HG02938 (cell line): Measurements from ENCODE around the gene TMPRSS12.
"Not testable (repeated sequence)": the region's sequence is repeated elsewhere in the genome, so short reads cannot be mapped to it uniquely, and the experiment has no call there.

Source experiments
- ATAC-seq: cut with Tn5 transposase; IDR thresholded peaks from one replicate; pipeline ENCODE4 v1.9.1; 2021; ENCODE audit warnings: mild to moderate bottlenecking, moderate library complexity; ENCODE audit not compliant: unreplicated experiment

Gene TMPRSS12

GRCh38 chr12:50924439-50925341, 82.0 kb downstream of the TMPRSS12 start:
- ATAC-seq = peak; percentile 78

GRCh38 chr12:50925342-50925651, 82.6 kb downstream of the TMPRSS12 start:
- ATAC-seq = no peak

- ATAC-seq = no peak
Observed at GRCh38 chr12:50925920-50926319, 83.2 kb downstream of the TMPRSS12 start.

GRCh38 chr12:50926415-50926814, 83.7 kb downstream of the TMPRSS12 start:
- no peak for ATAC-seq

GRCh38 chr12:50926932-50927331, 84.2 kb downstream of the TMPRSS12 start:
- ATAC-seq = not testable (repeated sequence)

- no peak for ATAC-seq
Observed at GRCh38 chr12:50927356-50927755, 84.6 kb downstream of the TMPRSS12 start.

- no peak for ATAC-seq
Observed at GRCh38 chr12:50927766-50928224, 85.1 kb downstream of the TMPRSS12 start.

GRCh38 chr12:50928392-50928791, 85.7 kb downstream of the TMPRSS12 start:
- ATAC-seq = no peak

GRCh38 chr12:50929831-50930230, 87.1 kb downstream of the TMPRSS12 start:
- ATAC-seq = no peak

GRCh38 chr12:50930477-50930876, 87.8 kb downstream of the TMPRSS12 start:
- ATAC-seq = not testable (repeated sequence)

- no peak for ATAC-seq
Observed at GRCh38 chr12:50932787-50933280, 90.1 kb downstream of the TMPRSS12 start.

GRCh38 chr12:50933459-50934124, 90.9 kb downstream of the TMPRSS12 start:
- no peak for ATAC-seq

GRCh38 chr12:50934371-50934851, 91.7 kb downstream of the TMPRSS12 start:
- ATAC-seq = no peak

- no peak for ATAC-seq
Observed at GRCh38 chr12:50934981-50935807, 92.5 kb downstream of the TMPRSS12 start.

GRCh38 chr12:50936821-50937530, 94.2 kb downstream of the TMPRSS12 start:
- no peak for ATAC-seq
